Measurements from ENCODE around the gene LMF2.
"Not testable (repeated sequence)": the region's sequence is repeated elsewhere in the genome, so short reads cannot be mapped to it uniquely, and the experiment has no call there.

The LMF2 gene, protein sequence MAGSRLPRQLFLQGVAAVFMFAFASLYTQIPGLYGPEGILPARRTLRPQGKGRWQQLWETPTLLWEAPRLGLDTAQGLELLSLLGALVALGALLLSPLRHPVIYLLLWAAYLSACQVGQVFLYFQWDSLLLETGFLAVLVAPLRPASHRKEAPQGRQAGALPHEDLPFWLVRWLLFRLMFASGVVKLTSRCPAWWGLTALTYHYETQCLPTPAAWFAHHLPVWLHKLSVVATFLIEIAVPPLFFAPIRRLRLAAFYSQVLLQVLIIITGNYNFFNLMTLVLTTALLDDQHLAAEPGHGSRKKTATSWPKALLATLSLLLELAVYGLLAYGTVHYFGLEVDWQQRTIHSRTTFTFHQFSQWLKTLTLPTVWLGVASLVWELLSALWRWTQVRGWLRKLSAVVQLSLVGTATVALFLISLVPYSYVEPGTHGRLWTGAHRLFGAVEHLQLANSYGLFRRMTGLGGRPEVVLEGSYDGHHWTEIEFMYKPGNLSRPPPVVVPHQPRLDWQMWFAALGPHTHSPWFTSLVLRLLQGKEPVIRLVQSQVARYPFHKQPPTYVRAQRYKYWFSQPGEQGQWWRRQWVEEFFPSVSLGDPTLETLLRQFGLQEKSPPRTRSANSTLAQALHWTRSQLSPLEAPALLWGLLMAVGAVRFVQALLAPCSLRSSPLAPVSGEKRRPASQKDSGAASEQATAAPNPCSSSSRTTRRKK

DNA sequence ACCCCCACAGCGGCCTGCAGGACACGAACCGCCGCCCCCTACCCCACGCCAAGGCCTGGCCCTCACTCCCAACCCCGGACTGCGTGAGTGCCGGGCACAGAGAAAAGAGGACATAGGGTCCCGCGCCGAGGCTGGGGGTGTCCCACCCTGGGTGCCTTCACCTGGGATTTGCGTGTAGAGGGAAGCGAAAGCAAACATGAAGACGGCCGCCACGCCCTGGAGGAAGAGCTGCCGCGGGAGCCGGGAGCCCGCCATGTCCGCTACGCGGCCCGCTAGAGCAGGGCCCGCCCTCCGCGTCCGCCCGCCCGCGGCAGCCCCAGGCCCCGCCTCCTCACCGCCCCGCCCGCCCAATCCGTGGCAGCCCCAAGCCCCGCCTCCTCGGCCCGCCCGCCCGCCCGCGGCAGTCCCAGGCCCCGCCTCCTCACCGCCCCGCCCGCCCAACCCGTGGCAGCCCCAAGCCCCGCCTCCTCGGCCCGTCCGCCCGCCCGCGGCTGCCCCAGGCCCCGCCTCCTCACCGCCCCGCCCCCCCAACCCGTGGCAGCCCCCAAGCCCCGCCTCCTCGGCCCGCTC, at the start of gene LMF2:
LMF2 (minus strand) TSS at position 282 of the 570 bp plus-strand sequence; CDS start at position 255, 27 bp downstream.
- DNase-seq (ENCODE audit: low spot score): peak; percentile 99

DNA sequence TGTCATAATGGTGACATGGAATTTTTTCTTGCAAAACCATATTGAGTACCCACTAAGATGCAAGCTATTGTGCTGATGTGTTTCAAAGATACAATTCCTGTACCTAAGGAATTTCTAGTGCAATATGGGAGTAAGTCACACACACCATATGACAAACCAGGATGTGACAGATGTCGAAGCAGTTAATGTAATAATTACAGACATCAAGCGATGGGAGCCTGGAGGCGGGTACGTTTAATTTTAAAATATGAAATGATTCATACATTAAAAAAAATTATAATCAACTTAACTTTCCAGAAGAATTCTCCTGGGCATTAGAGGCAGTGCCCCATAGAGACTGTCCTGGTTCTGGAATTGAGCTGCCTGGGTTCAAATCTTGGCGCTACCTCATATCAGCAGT, 49.2 kb upstream of the LMF2 start:
- no peak for DNase-seq (ENCODE audit: low spot score)

DNA sequence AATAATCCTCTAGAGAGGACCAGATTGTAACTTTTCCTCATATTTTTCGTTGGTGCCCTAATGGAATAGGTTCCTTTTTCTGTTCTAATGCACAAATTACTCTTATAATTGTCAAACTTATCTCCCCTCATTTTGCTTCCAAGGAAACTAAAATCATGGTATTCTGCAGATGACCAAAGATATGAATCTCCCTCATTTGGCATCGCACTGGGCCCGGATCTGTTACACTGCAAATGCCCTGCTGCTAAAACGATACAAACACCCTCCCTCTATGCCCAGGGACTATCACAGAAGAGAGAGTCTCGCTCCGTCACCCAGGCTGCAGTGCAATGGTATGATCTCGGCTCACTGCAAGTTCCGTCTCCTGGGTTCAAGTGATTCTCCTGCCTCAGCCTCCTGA, 45.8 kb upstream of the LMF2 start:
- DNase-seq (ENCODE audit: low spot score): no peak

DNA sequence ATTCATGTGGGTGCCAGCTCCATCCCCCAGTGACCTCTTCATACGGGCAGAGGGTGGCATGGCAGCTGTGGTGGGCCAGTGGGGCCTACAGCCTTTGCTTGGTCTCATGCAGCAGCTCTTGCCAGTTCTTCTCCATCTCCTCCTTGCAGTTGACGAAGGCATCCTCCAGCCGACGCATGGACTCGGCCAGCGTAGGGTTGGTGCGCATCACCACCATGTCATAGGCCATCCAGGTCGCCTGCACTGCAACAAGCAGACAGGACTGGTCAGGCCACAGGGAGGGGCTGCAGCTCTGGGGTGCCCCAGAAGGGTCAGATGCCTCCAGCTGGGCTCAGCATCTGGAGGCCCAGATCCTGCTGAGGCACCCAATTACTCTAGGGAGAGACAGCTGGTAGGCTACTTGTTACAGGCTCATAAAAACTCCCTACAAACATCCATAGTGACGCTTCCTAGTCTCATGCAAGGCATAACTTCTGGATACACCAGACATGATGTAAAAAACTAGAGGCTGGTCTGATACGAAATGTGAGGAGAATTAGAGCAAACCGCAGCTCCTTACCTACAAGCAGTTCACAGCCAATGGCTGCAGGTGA, 43.8 kb upstream of the LMF2 start:
- DNase-seq (ENCODE audit: low spot score): no peak

DNA sequence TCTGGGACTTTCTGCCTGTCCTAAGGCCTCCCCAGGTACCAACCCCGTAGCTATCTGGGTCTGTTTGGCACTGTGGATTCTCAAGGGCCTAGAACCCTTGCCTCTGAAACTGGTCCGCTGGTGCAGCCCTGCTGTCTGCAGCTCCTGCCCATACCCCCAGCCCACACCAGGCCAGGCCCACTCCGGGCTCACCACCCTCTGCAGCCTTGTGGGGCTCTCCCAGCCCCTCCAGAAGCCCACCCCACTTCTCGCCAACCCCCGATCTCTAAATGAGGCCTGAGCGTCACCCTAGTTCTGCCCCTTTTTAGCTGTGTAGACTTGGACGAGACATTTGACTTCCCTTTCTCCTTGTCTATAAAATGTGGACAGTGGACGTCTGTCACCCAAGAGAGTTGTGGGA, 42.9 kb upstream of the LMF2 start:
- DNase-seq (ENCODE audit: low spot score): no peak

DNA sequence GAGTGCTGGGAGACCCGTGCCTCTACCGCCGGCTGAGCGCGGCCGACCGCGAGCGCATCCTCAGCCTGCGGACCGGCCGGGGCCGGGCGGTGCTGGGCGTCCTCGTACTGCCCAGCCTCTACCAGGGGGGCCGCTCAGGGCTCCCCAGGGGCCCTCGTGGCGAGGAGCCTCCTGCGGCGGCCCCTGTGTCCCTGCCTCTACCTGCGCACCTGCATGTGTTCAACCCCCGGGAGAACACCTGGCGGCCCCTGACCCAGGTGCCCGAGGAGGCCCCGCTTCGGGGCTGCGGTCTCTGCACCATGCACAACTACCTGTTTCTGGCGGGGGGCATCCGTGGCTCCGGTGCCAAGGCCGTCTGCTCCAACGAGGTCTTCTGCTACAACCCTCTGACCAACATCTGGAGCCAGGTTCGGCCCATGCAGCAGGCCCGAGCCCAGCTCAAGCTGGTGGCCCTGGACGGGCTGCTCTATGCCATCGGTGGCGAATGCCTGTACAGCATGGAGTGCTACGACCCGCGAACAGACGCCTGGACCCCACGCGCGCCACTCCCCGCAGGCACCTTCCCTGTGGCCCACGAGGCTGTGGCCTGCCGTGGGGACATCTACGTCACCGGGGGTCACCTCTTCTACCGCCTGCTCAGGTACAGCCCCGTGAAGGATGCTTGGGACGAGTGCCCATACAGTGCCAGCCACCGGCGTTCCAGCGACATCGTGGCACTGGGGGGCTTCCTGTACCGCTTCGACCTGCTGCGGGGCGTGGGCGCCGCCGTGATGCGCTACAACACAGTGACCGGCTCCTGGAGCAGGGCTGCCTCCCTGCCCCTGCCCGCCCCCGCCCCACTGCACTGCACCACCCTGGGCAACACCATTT, 41.7 kb upstream of the LMF2 start:
- peak; percentile 46 for DNase-seq (ENCODE audit: low spot score)

DNA sequence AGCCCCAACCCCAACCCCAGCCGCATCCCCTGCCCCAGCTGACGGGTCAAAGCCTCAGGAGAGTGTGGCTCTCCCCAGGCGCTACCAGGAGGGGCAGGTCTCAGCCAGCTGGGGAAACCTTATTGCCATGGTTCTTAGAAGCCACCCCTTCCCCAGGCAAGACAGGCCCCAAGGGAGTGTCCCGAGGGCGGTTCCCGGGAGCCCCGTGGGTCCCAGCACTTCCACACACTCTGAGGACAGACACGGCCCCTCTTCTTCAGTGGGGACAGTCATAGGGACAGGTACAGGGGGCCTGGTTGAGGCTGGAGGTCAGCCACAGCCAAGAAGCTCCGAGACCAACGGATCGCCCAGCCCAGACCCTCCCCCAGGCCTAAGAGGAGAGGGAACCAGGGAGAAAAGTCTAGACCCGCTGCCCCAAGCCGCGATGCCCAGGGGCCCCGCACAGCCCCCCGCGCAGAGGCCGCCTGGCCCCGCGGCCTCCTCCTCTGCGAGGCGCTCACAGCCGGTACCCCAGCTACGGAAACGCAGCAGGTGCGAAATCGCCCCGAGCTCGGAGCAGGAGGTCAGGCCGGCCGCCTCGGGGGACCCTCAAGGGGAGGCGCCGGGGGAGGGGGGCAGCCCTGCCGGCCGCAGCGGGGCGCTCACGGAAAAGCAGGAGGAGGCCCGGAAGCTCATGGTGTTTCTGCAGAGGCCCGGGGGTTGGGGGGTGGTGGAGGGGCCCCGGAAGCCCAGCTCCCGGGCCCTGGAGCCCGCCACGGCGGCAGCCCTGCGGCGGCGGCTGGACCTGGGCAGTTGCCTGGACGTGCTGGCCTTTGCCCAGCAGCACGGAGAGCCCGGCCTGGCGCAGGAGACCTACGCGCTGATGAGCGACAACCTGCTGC, 40.8 kb upstream of the LMF2 start:
- DNase-seq (ENCODE audit: low spot score): no peak

DNA sequence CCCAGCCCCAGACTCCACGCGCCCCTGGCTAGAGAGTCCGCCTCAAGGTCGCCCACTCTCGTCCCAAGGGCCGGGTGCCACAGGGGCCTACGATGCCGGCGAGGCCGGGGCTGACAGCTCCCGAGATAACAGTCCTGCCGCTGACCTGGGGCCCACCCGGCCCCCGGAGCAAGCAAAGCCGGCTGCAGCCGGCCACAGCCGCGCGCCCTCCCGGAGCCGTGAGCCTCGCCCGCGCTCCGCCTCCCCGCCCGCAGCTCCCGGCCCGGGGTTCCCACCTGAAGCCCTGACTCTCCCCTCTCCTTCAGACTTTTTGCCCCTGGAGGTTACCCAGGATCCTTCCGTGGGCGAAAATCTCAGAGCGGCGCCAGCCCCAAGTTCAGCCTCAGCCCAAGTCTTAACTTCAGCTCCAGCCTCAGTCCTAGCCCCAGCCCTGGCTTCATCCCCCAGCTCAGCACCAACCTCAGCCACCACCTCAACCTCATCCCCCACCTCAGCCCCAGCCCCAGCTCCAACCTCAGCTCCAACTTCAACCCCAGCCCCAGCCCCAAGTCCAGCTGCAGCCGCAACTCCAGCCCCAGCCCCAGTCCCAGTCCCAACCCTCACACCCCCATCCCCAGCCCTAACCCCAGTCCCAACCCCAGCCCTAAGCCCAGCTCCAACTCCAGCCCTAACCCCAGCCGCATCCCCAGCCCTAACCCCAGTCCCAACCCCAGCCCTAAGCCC, 39.9 kb upstream of the LMF2 start:
- DNase-seq (ENCODE audit: low spot score): no peak

DNA sequence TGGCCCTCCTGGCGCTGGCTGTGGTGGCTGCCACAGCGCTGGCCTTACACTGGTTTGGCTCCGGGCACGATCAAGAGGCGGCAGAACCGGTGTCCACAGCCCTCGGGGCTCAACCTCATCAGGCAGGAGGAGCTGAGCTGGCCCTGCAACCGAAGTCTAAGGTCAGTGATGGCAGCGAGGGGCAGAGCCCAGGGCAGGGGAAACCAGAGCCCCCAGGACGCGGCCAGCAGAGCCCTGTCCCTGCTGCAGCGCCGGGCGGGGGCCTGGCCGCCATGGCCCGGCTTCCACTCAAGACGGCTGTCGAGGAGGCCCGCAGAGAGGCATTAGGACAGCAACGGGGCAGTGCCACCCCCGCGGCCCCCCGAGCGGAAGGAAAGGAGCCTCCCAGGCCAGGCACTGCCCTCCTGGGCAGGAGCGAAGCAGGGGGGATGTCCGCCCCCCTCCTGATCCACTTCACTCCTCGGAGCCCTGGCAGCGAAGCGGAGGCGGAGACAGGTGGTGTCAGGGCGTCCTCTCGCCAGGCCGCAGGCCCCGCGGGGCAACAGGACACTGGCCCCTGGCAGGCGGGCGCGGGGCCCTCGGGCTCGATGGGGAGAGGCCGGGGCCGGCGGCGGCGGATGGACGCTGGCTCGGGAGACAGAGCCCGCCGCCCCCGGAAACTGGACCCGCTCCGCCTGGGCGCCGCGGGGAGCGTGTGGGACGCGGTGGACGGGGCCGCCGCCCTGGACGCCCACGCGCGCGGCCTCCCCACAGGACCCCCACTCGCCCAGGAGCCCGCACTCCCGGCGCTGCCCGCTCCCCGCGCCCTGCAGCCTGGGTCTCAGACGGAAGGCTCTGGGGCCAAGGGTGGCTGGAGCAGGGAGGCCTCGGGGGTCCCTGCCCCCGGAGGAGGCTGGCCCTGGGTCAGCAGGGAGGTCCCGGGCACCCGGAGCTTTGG, 39.1 kb upstream of the LMF2 start:
- DNase-seq (ENCODE audit: low spot score): no peak

DNA sequence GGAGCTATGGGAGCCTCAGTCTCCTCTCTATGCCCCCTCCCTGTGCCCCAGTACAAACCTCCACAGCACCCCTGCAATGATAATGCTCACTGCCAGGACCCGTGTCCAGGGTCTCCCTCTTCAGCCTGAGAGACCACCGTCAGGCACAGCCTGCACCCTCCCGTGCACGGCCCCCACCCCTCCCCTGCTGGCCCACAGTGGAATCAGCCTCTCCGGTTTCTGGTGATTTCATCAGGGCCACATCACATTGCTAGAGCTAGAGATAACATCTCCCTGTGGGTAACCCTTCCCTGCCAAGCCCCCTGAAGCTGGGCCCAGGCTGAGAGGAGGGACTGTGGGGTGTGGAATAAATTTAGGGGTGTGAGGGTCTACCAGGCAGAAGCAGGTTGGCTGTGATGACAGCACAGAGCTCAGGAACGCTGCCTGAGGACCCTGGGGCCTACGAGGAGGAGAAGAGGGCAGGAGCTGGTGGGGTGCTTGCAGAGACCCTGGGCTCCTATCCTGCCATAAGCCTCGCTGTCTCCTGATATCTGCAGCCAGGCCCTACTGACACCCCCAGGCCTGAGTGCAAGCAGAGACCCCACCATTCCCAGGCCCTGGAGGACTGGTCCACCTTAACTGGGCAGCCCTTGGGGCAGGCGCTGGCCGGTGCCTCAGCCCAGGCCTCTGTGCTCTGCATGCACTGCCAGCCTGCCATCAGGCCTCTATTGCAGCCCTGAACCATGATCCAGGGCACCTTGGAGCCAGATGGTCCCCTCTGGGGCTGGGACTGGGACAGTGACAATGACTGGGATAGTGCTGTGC, 38.2 kb upstream of the LMF2 start, which contains the start of gene KLHDC7B:
KLHDC7B (plus strand) TSS at position 378 of the 804 bp plus-strand sequence; CDS start at position 723, 345 bp downstream.
- no peak for DNase-seq (ENCODE audit: low spot score)

DNA sequence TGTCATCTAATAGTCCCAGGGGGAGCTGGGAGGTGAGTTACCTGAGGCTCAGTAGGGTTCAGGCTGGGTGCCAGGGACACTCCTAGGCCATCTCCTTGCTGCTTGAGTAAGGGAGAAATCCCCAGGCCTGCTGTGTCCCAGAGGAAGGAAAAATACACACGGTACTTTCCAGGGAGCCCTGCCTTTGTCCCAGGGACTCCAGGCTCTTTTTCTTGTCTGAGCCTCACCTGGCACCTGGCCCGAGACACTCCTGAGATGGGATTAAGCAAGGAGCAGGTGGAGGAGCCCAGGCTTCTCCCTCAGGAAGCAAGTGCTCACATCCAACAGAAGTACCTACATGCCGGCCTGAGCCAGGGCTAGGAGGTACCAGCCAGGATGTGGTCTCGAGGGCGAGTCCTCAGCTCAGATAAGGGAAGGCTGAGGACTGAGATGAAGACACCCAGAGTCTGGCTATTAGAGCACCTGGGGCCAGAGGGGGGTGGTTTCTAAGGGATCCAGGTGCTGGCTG, 37.3 kb upstream of the LMF2 start:
- no peak for DNase-seq (ENCODE audit: low spot score)

DNA sequence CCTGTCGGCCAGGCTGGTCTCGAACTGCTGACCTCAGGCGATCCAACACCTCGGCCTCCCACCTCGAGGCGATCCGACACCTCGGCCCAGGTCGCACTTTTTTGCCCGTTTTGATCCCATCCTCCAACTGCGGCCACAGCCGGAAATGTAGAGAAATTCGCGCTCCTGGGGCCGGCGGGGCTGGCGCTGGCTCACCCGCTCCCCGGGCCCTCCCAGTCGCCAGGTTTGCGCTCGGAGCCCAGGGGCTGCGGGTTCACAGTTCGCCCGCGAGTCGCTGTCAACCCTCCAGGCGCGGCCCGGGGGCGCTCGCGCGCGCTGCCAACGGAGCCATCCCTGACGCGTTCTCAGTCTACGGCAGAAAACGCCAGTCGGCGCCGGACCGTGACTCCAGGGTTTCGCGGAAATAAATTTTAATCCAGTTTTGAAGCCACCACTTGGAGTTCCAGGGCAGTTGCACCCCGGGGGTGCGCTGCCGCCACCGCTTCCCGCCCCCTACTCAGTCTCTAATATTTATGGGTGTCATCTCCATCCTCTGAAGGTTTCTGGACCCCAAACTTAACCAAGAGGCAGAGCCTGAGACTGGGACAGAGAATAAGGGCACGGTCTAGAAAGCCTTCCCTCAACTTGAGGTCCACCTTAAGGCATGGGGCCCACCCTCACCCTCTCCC, 36.7 kb upstream of the LMF2 start:
- DNase-seq (ENCODE audit: low spot score): peak; percentile 91

DNA sequence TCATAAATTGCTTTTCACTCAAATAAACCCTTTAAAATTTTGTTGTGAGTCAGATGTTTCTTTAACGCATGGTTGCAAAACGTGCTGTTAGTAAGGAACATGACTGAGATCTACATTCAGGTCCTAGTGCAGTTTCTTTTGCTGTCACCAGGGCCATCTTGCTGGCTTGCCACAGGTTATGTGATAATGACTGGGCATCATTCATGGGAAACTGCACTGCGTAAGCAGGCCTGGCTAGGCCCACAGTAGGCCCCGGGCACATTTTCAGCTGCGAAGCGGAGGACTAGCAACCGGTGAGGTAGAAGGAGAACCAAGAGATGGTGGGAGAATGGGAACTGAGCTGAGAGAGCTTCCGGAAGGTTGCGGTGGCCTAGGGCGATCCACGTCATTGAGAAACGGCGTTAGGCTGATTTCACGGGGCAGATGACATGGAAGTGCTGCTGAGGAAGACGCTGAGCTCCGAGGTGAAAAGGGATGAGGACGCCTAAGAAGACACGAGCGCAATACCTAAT, 35.0 kb upstream of the LMF2 start:
- no peak for DNase-seq (ENCODE audit: low spot score)

DNA sequence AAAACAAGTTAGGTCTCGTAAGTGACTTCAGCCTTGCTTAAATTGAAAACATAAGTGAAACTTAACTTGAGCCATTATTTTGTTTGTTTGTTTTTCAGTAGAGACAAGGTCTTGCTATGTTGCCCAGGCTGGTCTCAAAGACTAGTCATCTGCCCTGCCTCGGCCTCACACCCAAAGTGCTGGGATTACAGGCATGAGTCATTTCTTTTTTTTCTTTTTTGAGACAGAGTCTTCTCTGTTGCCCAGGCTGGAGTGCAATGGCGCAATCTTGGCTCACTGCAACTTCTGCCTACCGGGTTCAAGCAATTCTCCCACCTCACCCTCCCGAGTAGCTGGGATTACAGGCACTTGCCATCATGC, 34.1 kb upstream of the LMF2 start:
- not testable (repeated sequence) for DNase-seq (ENCODE audit: low spot score)

DNA sequence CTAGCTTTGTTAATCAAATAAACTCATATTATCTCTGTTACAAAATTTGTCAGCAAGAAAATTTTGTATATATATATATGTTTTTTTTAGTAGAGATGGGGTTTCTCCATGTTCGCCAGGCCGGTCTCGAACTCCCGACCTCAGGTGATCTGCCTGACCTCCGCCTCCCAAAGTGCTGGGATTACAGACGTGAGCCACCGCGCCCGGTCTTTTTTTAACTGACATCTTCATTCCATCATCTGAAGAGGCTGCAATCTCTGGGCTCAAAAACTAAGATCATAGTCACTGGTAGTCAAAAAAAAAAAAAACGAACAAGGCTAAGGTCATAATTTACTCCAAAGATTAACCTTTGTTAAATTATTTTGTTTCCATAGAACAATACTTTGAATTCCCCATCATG, 32.9 kb upstream of the LMF2 start:
- DNase-seq (ENCODE audit: low spot score): no peak

DNA sequence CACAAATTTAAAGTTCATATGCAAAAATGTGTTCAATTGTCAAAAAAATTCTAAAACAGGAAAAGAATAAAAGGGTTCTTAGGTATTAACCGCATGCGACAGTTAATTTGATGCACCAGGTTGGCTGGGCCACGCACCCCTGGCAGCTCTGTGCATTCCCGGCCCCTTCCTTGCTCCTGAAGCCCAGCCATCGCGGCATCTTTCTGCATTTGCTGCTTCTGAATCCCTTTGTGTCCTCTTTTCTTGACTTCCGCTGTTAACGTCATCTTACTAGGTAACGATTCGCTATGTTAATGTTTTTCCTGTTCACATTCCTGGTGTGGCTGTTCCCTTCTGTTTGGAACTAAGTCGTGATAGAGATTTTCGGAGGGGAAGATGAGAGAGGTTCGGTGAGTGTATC, 30.3 kb upstream of the LMF2 start:
- no peak for DNase-seq (ENCODE audit: low spot score)

DNA sequence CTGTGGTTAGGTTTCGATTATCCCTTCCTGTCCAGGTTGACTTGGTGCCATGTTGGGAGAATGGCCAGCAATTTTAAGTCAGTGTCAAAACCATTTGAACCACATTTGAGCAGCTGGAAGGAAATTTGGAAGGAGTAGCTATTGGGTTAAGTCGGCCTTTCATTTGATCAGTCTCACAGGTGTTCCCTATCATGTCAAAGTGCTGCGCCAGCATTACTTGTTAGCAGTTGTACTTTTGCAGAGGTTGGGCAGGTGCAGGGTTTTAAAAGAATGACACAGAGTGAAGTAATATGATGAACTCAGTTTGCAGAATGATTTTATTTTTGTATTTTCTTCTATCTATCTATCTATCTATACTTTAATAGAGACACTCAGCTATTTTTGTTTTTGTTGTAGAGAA, 28.7 kb upstream of the LMF2 start:
- no peak for DNase-seq (ENCODE audit: low spot score)

Measured in ecto neural progenitor cell (in vitro differentiated cells).